Hematopoietic multipotent progenitor cell treated with erythropoietin and hydrocortisone succinate and interleukin-3 and kit ligand, for 15 days (in vitro differentiated cells): ENCODE results near the gene USF3.
"Not testable (repeated sequence)": the region's sequence is repeated elsewhere in the genome, so short reads cannot be mapped to it uniquely, and the experiment has no call there.

ENCODE experiments used
- DNase-seq: peaks from one replicate; pipeline ENCODE4 v3.0.0-alpha.2; 2015; ENCODE audit warnings: low spot score

Gene USF3

GRCh38 chr3:113649174-113649845, 47.1 kb downstream of the USF3 start:
- no peak for DNase-seq

- no peak for DNase-seq
These were observed 47.9 kb downstream of the USF3 start for GRCh38 chr3:113648524-113648923.

- DNase-seq, result no peak
These were observed 52.9 kb downstream of the USF3 start for GRCh38 chr3:113643583-113643982.

GRCh38 chr3:113638910-113639309, 57.5 kb downstream of the USF3 start:
- DNase-seq, result no peak

GRCh38 chr3:113637756-113638155, 58.7 kb downstream of the USF3 start:
- no peak for DNase-seq

GRCh38 chr3:113636034-113636433, 60.4 kb downstream of the USF3 start:
- not testable (repeated sequence) for DNase-seq

GRCh38 chr3:113634782-113635474, 61.5 kb downstream of the USF3 start:
- DNase-seq, result no peak

- no peak for DNase-seq
These were observed 64.9 kb downstream of the USF3 start for GRCh38 chr3:113631573-113631972.

- DNase-seq, result no peak
These were observed 65.4 kb downstream of the USF3 start for GRCh38 chr3:113630956-113631542.

- DNase-seq, result no peak
These were observed 66.6 kb downstream of the USF3 start for GRCh38 chr3:113629584-113630421.

- no peak for DNase-seq
These were observed 67.7 kb downstream of the USF3 start for GRCh38 chr3:113628788-113629187.

- no peak for DNase-seq
These were observed 68.1 kb downstream of the USF3 start for GRCh38 chr3:113628316-113628715.

- DNase-seq, result peak; percentile 22
These were observed 69.7 kb downstream of the USF3 start for GRCh38 chr3:113626503-113627371.

- DNase-seq, result no peak
These were observed 70.6 kb downstream of the USF3 start for GRCh38 chr3:113625834-113626233.

- no peak for DNase-seq
These were observed 72.6 kb downstream of the USF3 start for GRCh38 chr3:113623811-113624210.

GRCh38 chr3:113623324-113623723, 73.1 kb downstream of the USF3 start:
- no peak for DNase-seq

- no peak for DNase-seq
These were observed 76.4 kb downstream of the USF3 start for GRCh38 chr3:113620091-113620490.

- no peak for DNase-seq
These were observed 78.7 kb downstream of the USF3 start for GRCh38 chr3:113617726-113618125.

GRCh38 chr3:113615976-113616375, 80.5 kb downstream of the USF3 start:
- no peak for DNase-seq

GRCh38 chr3:113614402-113614801, 82.0 kb downstream of the USF3 start:
- DNase-seq, result no peak

GRCh38 chr3:113607219-113607596, 89.2 kb downstream of the USF3 start:
- no peak for DNase-seq
